Pancreas (tissue), 10 donors: ENCODE results near the gene TYROBP. TPM values are rescaled to one million over a fixed set of nuclear protein-coding genes. Genes with fewer than 3 reads are reported as not detected.

ENCODE experiments used
- ATAC-seq, 4 donors: fragments of 200-7000 bp; cut with Tn5 transposase; one replicate each; pipeline versions ENCODE4 v1.8.0 to v1.9.1; 2020; ENCODE audit warnings: mild to moderate bottlenecking in 4 of 4, moderate library complexity in 4 of 4
- DNase-seq, 6 donors: peaks; one replicate each; pipeline ENCODE4 v3.0.0-alpha.2; 2020
- FAIRE-seq: peaks from 2 replicates; lab custom pipeline; 2012; peaks lifted over from hg19 to GRCh38; lab: Jason Lieb, UNC
- H3K27ac ChIP-seq, 4 donors: fragments of 200-600 bp; sonication (generic); 1 replicate in 3 of 4; 2 replicates in 1 of 4; pipeline versions ENCODE4 v1.5.0 to v1.8.0; 2020
- H3K27me3 ChIP-seq, 4 donors: fragments of 200-600 bp; one replicate each; pipeline ENCODE4 v1.8.0; 2021
- H3K36me3 ChIP-seq, 3 donors: fragments of 200-600 bp; sonication (generic) in 1 of 3; one replicate each; pipeline versions ENCODE4 v1.5.0 to v1.8.0; 2020 to 2021
- H3K4me1 ChIP-seq, 3 donors: fragments of 200-600 bp; one replicate each; pipeline ENCODE4 v1.8.0; 2021
- H3K4me3 ChIP-seq, 4 donors: fragments of 200-600 bp; sonication (generic) in 2 of 4; one replicate each; pipeline versions ENCODE4 v1.5.0 to v1.8.0; 2020 to 2021
- H3K9me3 ChIP-seq, 4 donors: fragments of 200-600 bp; one replicate each; pipeline ENCODE4 v1.8.0; 2021
- WGBS, 2 donors: extraction: QIAGEN DNeasy Blood & Tissue Kit; methylation state at CpG; one replicate each; pipeline ENCODE4 v1.1.7; 2013; 5-methylcytosine and 5-hydroxymethylcytosine counted together
- intact Hi-C, 3 donors: fragments of 100-400 bp; cut with DNase I; formaldehyde crosslinking; loops; one replicate each; pipeline versions ENCODE4 v1.11.1 to v1.14.2; 2022
- polyA plus RNA-seq, 2 donors: library from polyadenylated mRNA; stranded (reverse); fragments of 200-250 nt; gene quantifications; one replicate each; pipeline ENCODE4 v1.2.3, GENCODE V29; 2013
- total RNA-seq, 6 donors: library from RNA; stranded (reverse); fragmentation: NEBNext Ultra II Directional in 4 of 6; extraction: Animal tissue kit (Norgen Biotek cat#: 25700) in 4 of 6; gene quantifications; one replicate each; pipeline versions ENCODE4 v1.2.1 to v1.2.4, GENCODE V29; 2021 to 2023
- TF ChIP-seq, protein P1 (sequence below), 4 donors: fragments of 200-600 bp; sonication (generic) in 3 of 4; IDR thresholded peaks; one replicate each; pipeline versions ENCODE4 v1.5.0 to v1.8.0; 2021; ENCODE audit warnings: antibody characterized with exemption in 4 of 4
- donor health status: healthy with polysubstance abuse.
- donor health status: DM: no; HTN: no; CAD: no; lungs with moderate emphysema.
- donor health status: DM: no; HTN: no; CAD: no.
- donor health status: control.
- donor health status: control.
- donor health status: Bipolar disorder and iron deficiency.
- donor health status: DM: yes; HTN: yes; CAD: no.
- donor health status: DM: no; HTN: no; CAD: no.
- donor health status: DM: no; HTN: no; CAD: no.
- donor health status: DM: yes; HTN: yes; CAD: no.

The TYROBP gene
- total and polyA plus RNA-seq, 8 donors: 2.5 to 73.8 (median 16.7) TPM

DNA sequence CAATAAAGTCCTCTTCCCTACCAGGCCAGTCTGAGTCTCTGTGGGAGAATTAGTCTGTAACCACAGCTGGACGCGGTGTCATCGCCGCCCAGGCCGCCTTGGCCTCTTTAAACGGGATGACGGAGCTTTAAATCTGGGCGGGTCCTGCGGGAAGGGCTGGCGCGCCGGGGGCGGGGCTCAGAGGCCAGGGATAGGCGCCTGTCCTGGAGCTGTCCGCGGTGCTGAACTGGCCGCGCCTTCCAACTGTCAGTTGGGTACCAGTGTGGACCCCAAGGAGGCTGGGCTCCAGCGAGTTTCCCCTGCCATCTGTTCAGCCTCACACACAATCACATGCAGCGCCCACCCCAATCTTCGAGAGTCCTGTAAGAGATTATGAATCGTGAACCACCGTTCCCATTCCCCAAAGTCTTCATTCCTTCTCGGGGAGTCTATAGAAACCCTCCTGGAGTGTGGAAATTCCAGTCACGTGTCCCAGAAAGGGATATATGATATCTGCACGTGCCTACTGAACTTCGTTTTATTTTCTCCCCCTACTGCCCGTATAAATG lies 28.3 kb downstream of the TYROBP start:
- DNase-seq (peak; percentile 92 to 98 (median 96)), FAIRE-seq (no peak), ATAC-seq (peak; percentile 96 to 98 (median 97))
- no peak overlapping the region for H3K4me3 ChIP-seq
- H3K36me3 ChIP-seq: no peaks in the 10 kb centered on the region
- H3K4me1 ChIP-seq: peaks cover 0 to 5% (median 5%) of the 10 kb centered on the region in 3 donors
- WGBS, 2 donors: 3 to 4% methylated on average over 28 of the region's 28 CpGs
- TF ChIP-seq, protein P1, sequence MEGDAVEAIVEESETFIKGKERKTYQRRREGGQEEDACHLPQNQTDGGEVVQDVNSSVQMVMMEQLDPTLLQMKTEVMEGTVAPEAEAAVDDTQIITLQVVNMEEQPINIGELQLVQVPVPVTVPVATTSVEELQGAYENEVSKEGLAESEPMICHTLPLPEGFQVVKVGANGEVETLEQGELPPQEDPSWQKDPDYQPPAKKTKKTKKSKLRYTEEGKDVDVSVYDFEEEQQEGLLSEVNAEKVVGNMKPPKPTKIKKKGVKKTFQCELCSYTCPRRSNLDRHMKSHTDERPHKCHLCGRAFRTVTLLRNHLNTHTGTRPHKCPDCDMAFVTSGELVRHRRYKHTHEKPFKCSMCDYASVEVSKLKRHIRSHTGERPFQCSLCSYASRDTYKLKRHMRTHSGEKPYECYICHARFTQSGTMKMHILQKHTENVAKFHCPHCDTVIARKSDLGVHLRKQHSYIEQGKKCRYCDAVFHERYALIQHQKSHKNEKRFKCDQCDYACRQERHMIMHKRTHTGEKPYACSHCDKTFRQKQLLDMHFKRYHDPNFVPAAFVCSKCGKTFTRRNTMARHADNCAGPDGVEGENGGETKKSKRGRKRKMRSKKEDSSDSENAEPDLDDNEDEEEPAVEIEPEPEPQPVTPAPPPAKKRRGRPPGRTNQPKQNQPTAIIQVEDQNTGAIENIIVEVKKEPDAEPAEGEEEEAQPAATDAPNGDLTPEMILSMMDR (IDR thresholded peaks at IDR 0.05): no peak
- H3K9me3 ChIP-seq: no peaks in the 10 kb centered on the region
- H3K27ac ChIP-seq: peak overlapping the region; percentile 34 to 70 (median 50)
- H3K27me3 ChIP-seq: no peaks in the 10 kb centered on the region
- intact Hi-C loops: loop anchor here in 2 of 3 donors (5.0 to 10.0 kb wide), 2 partner anchors 52 to 55 kb away; partner anchors contain the start of gene LRFN3 (in 1 of the 2)

DNA sequence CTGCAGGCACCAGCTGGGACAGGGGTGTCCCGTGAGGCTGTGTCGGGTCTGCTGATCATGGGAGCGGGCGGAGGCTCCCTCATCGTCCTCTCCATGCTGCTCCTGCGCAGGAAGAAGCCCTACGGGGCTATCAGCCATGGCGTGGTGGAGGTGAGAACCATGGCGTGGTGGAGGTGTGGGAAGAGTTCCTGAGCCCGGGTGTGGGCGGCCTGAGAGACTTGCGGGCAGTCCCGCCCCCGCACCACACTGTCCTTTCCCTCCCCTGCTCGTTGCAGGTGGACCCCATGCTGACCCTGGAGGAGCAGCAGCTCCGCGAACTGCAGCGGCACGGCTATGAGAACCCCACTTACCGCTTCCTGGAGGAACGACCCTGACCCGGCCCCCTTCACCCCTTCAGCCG lies 29.0 kb downstream of the TYROBP start:
- Histone ChIP-seq H3K36me3 (no peaks in the 10 kb centered on the region), H3K27me3 (no peaks in the 10 kb centered on the region), H3K4me1 (peaks cover 0 to 5% (median 5%) of the 10 kb centered on the region in 3 donors), H3K4me3 (no peak overlapping the region), H3K9me3 (no peaks in the 10 kb centered on the region), H3K27ac (peak overlapping the region in 3 of 4 donors; percentile 34 to 70 (median 53))
- 63 to 73% methylated on average over 23 of the region's 23 CpGs for WGBS, 2 donors
- DNase-seq (peak in 3 of 6 donors; percentile 33 to 80 (median 54)), ATAC-seq (peak in 1 of 4 donors; percentile 3), FAIRE-seq (no peak)
- intact Hi-C loops: no loop called here
- TF ChIP-seq, protein P1 (IDR thresholded peaks at IDR 0.05): no peak

DNA sequence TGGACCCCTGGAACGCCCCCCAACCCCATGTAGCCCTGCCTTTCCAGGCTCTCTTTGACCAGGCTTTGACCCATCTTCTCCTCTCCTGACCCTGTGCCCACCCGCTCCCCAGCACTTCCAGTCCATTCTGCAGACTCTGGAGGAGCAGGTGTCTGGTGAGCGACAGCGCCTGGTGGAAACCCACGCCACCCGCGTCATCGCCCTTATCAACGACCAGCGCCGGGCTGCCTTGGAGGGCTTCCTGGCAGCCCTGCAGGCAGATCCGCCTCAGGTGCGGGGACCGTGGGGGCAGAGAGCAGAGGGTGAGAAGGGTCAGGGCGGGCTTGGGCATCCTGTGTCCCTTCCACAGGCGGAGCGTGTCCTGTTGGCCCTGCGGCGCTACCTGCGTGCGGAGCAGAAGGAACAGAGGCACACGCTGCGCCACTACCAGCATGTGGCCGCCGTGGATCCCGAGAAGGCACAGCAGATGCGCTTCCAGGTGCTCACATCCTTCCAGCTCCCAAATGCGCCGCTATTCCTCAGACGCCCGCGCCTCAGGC lies 33.6 kb downstream of the TYROBP start:
- no peak for ATAC-seq
- Histone ChIP-seq H3K4me1 (peaks cover 3 to 4% (median 4%) of the 10 kb centered on the region in 3 donors), H3K27me3 (no peaks in the 10 kb centered on the region), H3K9me3 (no peaks in the 10 kb centered on the region), H3K27ac (no peak overlapping the region), H3K4me3 (no peak overlapping the region), H3K36me3 (no peaks in the 10 kb centered on the region)
- TF ChIP-seq, protein P1 (IDR thresholded peaks at IDR 0.05): no peak
- peak in 1 of 6 donors; percentile 67 for DNase-seq
- intact Hi-C loops: no loop called here
- FAIRE-seq: no peak
- 93 to 98% methylated on average over 32 of the region's 32 CpGs for WGBS, 2 donors

DNA sequence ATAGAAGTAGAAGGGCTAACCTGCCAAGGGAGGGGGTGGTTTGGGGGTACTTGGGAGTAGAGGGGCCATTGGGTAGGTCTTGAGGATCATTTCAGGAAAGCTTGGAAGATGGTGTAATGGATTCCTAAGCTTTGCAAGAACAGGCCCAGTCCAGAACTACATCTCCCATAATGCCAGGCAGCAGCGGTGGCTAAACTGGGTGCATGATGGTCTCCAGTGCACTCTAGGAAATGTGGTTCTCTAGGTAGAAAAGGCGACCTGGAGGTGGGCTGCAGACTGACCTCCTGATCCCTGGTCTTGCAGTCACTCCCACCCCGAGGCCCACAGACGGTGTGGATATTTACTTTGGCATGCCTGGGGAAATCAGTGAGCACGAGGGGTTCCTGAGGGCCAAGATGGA lies 35.9 kb downstream of the TYROBP start:
- TF ChIP-seq, protein P1 (IDR thresholded peaks at IDR 0.05): no peak
- Histone ChIP-seq H3K4me3 (no peak overlapping the region), H3K4me1 (peaks cover 0 to 5% (median 0%) of the 10 kb centered on the region in 3 donors), H3K9me3 (no peaks in the 10 kb centered on the region), H3K27me3 (no peaks in the 10 kb centered on the region), H3K36me3 (no peaks in the 10 kb centered on the region), H3K27ac (no peak overlapping the region)
- no peak for FAIRE-seq
- no peak for DNase-seq
- intact Hi-C loops: no loop called here
- WGBS, 2 donors: 73 to 77% methylated on average over 5 of the region's 5 CpGs
- no peak for ATAC-seq

DNA sequence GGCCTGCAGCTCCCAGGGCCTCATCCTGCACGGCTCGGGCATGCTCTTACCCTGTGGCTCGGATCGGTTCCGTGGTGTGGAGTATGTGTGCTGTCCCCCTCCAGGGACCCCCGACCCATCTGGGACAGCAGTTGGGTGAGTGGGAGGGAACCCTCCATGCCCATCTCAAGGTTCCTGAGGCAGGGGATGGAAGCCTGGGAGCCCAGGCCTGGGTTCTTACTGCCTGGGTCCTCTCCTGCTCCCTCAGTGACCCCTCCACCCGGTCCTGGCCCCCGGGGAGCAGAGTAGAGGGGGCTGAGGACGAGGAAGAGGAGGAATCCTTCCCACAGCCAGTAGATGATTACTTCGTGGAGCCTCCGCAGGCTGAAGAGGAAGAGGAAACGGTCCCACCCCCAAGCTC lies 36.5 kb downstream of the TYROBP start:
- H3K4me1 ChIP-seq: peaks cover 0 to 5% (median 0%) of the 10 kb centered on the region in 3 donors
- no peak overlapping the region for H3K4me3 ChIP-seq
- no peaks in the 10 kb centered on the region for H3K27me3 ChIP-seq
- TF ChIP-seq, protein P1 (IDR thresholded peaks at IDR 0.05): no peak
- 85 to 95% methylated on average over 12 of the region's 12 CpGs for WGBS, 2 donors
- intact Hi-C loops: no loop called here
- no peak for FAIRE-seq
- ATAC-seq: no peak
- DNase-seq: no peak
- H3K9me3 ChIP-seq: no peaks in the 10 kb centered on the region
- no peaks in the 10 kb centered on the region for H3K36me3 ChIP-seq
- no peak overlapping the region for H3K27ac ChIP-seq
